Coronary artery (tissue), 2 donors: Measurements from ENCODE around the gene EPHA4.

Experiments used
- DNase-seq: peaks from one replicate; pipeline ENCODE4 v3.0.0-alpha.2; 2017; ENCODE audit warnings: low spot score
- H3K27ac ChIP-seq, 2 donors: fragments of 200-600 bp; sonication (generic); one replicate each; pipeline ENCODE4 v1.5.1; 2016 to 2019
- H3K4me3 ChIP-seq: fragments of 200-600 bp; sonication (generic); 2 replicates; pipeline ENCODE4 v1.5.1; 2016; ENCODE audit warnings: mild to moderate bottlenecking, moderate library complexity
- CTCF ChIP-seq: fragments of 200-600 bp; sonication (generic); IDR thresholded peaks from one replicate; pipeline ENCODE4 v1.5.1; 2019; ENCODE audit warnings: antibody characterized with exemption

EPHA4 gene

DNA sequence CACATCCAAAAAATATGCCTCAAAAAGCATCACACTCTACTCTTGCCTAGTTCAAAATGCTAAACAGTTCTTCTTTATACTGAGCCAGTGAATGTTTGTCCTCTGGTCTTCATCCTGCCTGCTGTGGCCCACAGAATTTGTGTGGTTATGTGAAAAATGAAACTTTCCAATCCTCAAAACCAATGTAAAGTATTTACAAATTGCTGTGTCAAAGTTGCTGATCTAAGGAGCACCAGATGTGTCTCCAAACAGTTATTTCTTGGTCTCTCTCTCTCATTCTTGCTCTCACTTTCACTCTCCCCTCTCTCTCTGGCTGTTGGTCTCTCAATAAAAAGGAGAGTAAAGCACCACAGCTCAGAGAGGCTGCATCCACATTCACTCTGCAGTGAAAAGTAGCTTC is 23.0 kb downstream of the EPHA4 start:
- no peak for TF ChIP-seq CTCF
- no peak for DNase-seq
- no peak overlapping the region for H3K4me3 ChIP-seq
- no peak overlapping the region for H3K27ac ChIP-seq

- no peak for TF ChIP-seq CTCF
- DNase-seq = no peak
- H3K27ac ChIP-seq = no peak overlapping the region
- no peak overlapping the region for H3K4me3 ChIP-seq
These were observed 25.4 kb downstream of the EPHA4 start for GRCh38 chr2:221546505-221547225.

- Histone ChIP-seq H3K27ac (no peak overlapping the region), H3K4me3 (no peak overlapping the region)
- no peak for TF ChIP-seq CTCF
- DNase-seq = no peak
These were observed 30.9 kb downstream of the EPHA4 start for GRCh38 chr2:221541131-221541735.

DNA sequence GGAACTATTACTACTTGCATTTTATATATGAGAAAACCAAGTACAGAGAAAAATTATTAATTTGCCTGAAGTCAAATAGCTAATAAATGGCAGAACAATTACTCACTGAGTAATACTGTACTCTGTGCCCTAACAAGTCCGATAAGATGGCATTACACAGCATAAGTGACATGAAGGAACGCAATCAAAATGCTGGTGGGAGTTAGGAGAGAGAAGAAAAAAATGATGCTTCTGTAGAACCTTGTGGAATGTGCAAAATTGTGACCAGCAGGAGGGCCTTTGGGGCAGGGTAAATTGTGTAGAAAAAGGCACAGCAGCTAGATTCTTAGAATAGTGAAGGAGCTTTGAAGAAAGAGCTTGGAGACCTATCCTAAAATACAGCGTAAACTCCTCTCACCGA is 32.9 kb downstream of the EPHA4 start:
- no peak overlapping the region for H3K4me3 ChIP-seq
- H3K27ac ChIP-seq = no peak overlapping the region
- no peak for DNase-seq
- no peak for TF ChIP-seq CTCF

GRCh38 chr2:221535824-221536223 is 36.3 kb downstream of the EPHA4 start:
- Histone ChIP-seq H3K4me3 (no peak overlapping the region), H3K27ac (no peak overlapping the region)
- no peak for TF ChIP-seq CTCF

GRCh38 chr2:221533299-221533698 is 38.8 kb downstream of the EPHA4 start:
- no peak for DNase-seq
- no peak overlapping the region for H3K4me3 ChIP-seq
- no peak overlapping the region for H3K27ac ChIP-seq
- no peak for TF ChIP-seq CTCF

More at GRCh38 chr2:221535824-221536223, 36.3 kb downstream of the EPHA4 start:
- no peak for DNase-seq

DNA sequence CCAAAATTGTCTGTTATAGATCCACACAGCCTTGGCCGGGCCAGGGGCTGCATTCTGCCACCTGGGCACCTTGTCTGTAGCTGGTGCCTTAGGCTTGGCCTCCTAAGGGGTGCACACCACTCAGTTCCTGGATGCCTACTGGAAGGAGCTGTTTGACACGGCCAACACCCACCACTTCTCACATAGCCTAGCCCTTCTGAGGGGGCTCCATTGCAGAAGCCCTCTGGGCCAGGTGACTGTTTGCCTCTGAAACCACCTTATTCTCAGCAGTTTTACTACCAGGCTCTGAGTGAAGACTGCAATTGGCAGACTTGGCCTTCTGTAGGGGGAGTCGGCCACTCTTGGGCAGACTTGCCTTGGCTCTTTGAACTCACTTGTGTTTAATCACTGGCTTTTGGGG is 39.5 kb downstream of the EPHA4 start:
- Histone ChIP-seq H3K27ac (no peak overlapping the region), H3K4me3 (no peak overlapping the region)
- DNase-seq = no peak
- no peak for TF ChIP-seq CTCF
